AG09319 (cell line): Measurements from ENCODE around the gene PDHA1.
A peak's percentile ranks its signal among the peaks of the same experiment; 100 is the strongest.

Experiments used
- DNase-seq: peaks from one replicate; pipeline ENCODE4 v3.0.0-alpha.2; 2010; ENCODE audit warnings: low read depth; ENCODE audit errors: extremely low read depth
- CTCF ChIP-seq: IDR thresholded peaks from 2 replicates; pipeline ENCODE4 v1.5.1; 2011; ENCODE audit warnings: low read depth, mild to moderate bottlenecking, inconsistent platforms, low read length, moderate library complexity

PDHA1 gene

DNA sequence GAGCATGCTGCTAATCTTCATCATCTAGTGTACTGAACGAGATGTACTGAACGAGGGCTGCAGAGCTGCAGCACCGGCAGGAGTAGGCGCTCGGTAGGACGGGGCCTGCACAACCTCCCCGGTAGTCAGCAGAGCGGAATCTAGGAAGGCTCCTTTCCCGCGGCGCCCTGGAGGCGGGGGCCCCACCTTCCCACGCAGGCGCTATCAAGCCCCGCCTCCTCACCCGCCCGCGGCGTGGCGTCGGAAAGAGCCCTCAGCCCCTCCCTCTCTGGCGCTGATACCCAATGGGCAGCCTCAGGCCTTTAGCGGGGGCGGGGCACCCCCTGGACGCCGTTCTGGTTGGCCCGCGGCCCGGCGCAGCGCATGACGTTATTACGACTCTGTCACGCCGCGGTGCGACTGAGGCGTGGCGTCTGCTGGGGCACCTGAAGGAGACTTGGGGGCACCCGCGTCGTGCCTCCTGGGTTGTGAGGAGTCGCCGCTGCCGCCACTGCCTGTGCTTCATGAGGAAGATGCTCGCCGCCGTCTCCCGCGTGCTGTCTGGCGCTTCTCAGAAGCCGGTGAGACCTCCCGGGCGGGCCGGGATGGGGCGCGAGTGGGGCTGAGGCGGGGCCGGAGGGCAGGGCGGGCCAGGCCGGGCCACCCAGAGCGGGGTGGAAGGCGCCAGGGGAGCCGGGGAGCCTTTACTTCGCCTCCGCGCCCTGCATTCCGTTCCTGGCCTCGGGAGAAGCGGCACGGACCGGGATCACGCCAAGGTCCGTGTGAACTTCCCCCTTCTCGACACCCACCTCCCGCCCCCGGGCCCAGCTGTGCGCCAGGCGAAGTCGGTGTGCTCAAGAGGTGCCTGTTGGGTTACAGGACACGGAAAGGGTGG, at the start of gene PDHA1:
Gene PDHA1, plus strand, starts transcription at position 393 of the 874 bp plus-strand sequence. Its CDS starts 111 bp downstream, at position 504.
- peak; percentile 68 for DNase-seq
- no peak for TF ChIP-seq CTCF

DNA sequence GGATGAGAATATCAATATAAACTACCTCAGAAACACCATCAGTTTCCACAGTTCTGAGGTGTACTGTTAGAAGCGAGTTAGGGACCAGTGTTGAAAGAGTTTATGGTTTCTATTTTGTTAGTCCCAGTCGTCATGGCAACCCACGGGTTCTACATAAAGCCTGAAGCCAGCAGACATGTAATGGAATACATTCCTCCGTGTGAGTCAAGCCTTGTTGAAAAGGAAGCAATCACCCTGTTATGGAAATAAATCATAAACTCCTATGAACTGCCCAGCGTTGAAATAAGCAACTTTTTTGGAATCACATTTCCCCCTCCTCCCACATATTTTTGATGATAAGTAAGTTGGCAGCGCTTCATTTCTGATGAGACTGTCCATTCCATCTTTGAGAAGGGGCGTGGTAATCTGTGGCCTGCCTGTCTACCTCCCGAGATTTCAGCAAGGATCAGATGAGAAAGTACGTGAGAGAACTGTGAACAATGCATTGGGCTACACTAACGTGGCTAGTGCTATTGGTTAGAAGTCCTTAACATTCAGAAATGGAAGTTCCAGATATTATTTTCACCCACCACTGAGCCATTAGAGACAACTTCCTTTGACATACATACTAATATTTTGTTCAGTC, 40.4 kb upstream of the PDHA1 start:
- peak; percentile 32 for DNase-seq

DNA sequence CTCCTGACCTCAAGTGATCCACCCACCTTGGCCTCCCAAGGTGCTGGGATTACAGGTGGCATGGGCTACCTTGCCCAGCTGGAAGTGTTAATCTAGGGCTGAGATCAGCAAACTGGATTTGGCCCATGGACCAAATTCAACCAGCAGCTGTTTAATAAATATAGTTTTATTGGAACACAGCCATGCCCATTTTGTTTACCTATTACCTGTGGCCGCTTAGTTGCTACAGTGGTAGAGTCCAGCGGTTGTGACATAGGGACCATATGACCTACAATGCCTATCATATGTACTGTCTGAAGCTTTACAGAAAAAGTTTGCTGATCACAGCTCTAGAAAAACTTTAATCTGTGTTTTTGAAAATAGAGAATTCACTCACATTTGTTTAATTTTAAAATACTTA, 17.2 kb upstream of the PDHA1 start:
- DNase-seq, result no peak
- TF ChIP-seq CTCF, result no peak

More for the DNA sequence above, 40.4 kb upstream of the PDHA1 start:
- no peak for TF ChIP-seq CTCF

DNA sequence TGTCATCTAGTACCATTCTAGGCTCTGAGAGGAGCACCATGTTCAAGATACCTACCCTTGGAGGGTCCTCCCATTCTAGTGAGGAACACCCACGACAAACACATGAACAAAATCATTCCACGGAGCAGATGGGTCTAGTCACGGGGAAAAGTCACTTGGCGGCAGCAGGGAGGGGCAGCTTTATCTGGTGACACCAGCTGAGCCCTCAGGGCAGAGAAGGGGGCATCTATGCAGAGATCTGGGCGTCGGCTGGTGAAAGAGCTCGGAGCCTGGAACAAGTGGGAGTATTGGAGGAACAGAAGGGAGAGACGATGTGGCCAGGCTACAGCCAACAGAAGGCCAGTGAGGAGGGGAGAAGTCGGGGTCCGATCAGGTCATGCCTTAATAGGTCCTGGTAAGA, 11.9 kb upstream of the PDHA1 start:
- TF ChIP-seq CTCF, result no peak

DNA sequence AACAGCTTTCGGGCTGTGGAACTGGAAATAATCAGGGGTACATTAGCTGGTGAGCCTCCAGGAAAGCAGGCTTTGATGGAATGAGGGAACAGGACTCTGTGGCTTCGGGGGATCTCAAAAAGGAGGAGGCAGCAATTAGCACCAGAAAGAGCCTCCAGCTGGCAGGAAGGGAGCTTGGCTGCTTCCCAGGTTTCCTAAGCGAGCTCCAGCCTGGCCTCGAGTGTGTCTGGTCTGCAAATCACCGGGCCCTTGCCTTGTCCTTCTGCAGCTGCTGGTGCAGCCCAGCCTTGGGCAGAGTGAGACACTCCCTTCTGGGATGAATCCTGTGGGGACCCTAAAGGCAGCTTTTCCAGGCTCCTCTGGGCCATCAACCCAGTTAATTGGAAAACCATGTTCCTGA, 10.7 kb upstream of the PDHA1 start:
- no peak for TF ChIP-seq CTCF
- peak; percentile 4 for DNase-seq

More for the DNA sequence above, 11.9 kb upstream of the PDHA1 start:
- no peak for DNase-seq

DNA sequence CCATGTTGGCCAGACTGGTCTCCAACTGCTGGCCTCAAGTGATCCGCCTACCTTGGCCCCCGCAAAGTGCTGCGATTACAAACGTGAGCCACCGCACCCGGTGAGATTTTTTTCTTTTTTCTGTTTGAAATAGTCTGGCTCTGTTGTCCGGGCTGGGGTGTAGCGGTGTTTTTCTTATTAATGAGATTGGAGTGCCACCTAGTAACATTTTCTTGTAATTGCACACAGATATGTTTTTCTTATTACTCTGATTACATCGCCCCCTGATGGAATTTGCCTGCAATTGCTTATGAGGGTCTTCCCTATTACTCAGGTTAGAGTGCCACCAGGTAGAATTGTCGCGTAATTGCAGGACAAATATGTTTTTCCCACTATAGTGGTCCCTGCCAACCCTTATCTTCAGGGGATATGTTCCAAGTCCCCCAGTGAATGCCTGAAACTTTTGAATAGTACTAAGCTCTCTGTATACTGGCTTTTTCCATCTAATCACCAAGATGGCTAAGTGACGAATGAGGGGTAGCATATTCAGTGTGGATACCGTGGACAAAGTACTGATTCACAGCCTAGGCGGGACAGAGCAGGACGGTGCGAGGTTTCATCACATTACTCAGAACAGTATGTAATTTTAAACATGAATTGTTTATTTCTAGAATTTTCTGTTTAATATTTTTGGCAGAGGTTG, 8.6 kb upstream of the PDHA1 start:
- no peak for TF ChIP-seq CTCF
- no peak for DNase-seq
